Stromal cell of bone marrow (primary cell): ENCODE measurements around the gene SEZ6L.

ENCODE experiments used
- DNase-seq: peaks from one replicate; pipeline ENCODE4 v3.0.0-alpha.2; 2012; ENCODE audit warnings: low read depth

The SEZ6L gene

GRCh38 chr22:26245001-26245400 is 75.7 kb downstream of the SEZ6L start:
- no peak for DNase-seq

GRCh38 chr22:26246552-26246951 is 77.3 kb downstream of the SEZ6L start:
- DNase-seq: no peak

GRCh38 chr22:26251869-26252268 is 82.6 kb downstream of the SEZ6L start:
- no peak for DNase-seq

- DNase-seq: no peak
These were observed 90.2 kb downstream of the SEZ6L start for GRCh38 chr22:26259510-26259909.

- no peak for DNase-seq
These were observed 94.9 kb downstream of the SEZ6L start for GRCh38 chr22:26264162-26264561.

GRCh38 chr22:26265281-26265680 is 96.0 kb downstream of the SEZ6L start:
- DNase-seq: no peak

- no peak for DNase-seq
These were observed 96.6 kb downstream of the SEZ6L start for GRCh38 chr22:26265909-26266308.

GRCh38 chr22:26267856-26268255 is 98.6 kb downstream of the SEZ6L start:
- no peak for DNase-seq

- no peak for DNase-seq
These were observed 100.3 kb downstream of the SEZ6L start for GRCh38 chr22:26269572-26269971.

- DNase-seq: no peak
These were observed 102.2 kb downstream of the SEZ6L start for GRCh38 chr22:26271427-26271826.

- no peak for DNase-seq
These were observed 103.9 kb downstream of the SEZ6L start for GRCh38 chr22:26273011-26273675.

GRCh38 chr22:26276529-26277160 is 107.4 kb downstream of the SEZ6L start:
- no peak for DNase-seq

- DNase-seq: no peak
These were observed 112.7 kb downstream of the SEZ6L start for GRCh38 chr22:26281941-26282340.

GRCh38 chr22:26283330-26283729 is 114.1 kb downstream of the SEZ6L start:
- no peak for DNase-seq

GRCh38 chr22:26285632-26286031 is 116.4 kb downstream of the SEZ6L start:
- no peak for DNase-seq

GRCh38 chr22:26286091-26286820 is 117.0 kb downstream of the SEZ6L start:
- DNase-seq: no peak

GRCh38 chr22:26287382-26288225 is 118.3 kb downstream of the SEZ6L start:
- DNase-seq: no peak

- no peak for DNase-seq
These were observed 120.4 kb downstream of the SEZ6L start for GRCh38 chr22:26289611-26290101.

- no peak for DNase-seq
These were observed 122.8 kb downstream of the SEZ6L start for GRCh38 chr22:26291940-26292666.

- DNase-seq: no peak
These were observed 123.4 kb downstream of the SEZ6L start for GRCh38 chr22:26292667-26292995.

GRCh38 chr22:26295563-26296126 is 126.4 kb downstream of the SEZ6L start:
- no peak for DNase-seq
